ENCODE measurements around the gene ITPRIP. TPM values are rescaled to one million over a fixed set of nuclear protein-coding genes. Genes with fewer than 3 reads are reported as not detected.

ITPRIP gene
- total RNA-seq, 4 donors from 2014 or later = 22.6 to 58.2 (median 39.9) TPM

GRCh38 chr10:104314591-104315485 lies 23.4 kb downstream of the ITPRIP start:
- Histone ChIP-seq H3K4me1 (peaks cover 0 to 71% (median 43%) of the 10 kb centered on the region in 4 donors), H3K27ac (no peak overlapping the region), H3K27me3 (no peaks in the 10 kb centered on the region), H3K36me3 (peaks cover 0 to 50% (median 33%) of the 10 kb centered on the region in 3 donors), H3K9me3 (no peaks in the 10 kb centered on the region), H3K4me3 (no peak overlapping the region)
- DNase-seq (ENCODE audit: low spot score in 2 of 2) = peak in 1 of 2 donors; percentile 12
- 87 to 90% methylated on average over 29 to 34 of the region's 43 CpGs for WGBS, 2 donors
- TF ChIP-seq, protein P1, sequence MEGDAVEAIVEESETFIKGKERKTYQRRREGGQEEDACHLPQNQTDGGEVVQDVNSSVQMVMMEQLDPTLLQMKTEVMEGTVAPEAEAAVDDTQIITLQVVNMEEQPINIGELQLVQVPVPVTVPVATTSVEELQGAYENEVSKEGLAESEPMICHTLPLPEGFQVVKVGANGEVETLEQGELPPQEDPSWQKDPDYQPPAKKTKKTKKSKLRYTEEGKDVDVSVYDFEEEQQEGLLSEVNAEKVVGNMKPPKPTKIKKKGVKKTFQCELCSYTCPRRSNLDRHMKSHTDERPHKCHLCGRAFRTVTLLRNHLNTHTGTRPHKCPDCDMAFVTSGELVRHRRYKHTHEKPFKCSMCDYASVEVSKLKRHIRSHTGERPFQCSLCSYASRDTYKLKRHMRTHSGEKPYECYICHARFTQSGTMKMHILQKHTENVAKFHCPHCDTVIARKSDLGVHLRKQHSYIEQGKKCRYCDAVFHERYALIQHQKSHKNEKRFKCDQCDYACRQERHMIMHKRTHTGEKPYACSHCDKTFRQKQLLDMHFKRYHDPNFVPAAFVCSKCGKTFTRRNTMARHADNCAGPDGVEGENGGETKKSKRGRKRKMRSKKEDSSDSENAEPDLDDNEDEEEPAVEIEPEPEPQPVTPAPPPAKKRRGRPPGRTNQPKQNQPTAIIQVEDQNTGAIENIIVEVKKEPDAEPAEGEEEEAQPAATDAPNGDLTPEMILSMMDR (IDR thresholded peaks at IDR 0.05) = no peak
- TF ChIP-seq POLR2A (IDR thresholded peaks at IDR 0.05) = no peak
- no peak for TF ChIP-seq EP300 (IDR thresholded peaks at IDR 0.05)

- no peak overlapping the region for H3K4me3 ChIP-seq
- DNase-seq (ENCODE audit: low spot score in 2 of 2) = peak in 1 of 2 donors; percentile 6
- TF ChIP-seq, protein P1 (IDR thresholded peaks at IDR 0.05) = no peak
- no peak for TF ChIP-seq POLR2A (IDR thresholded peaks at IDR 0.05)
- no peak for TF ChIP-seq EP300 (IDR thresholded peaks at IDR 0.05)
- no peaks in the 10 kb centered on the region for H3K27me3 ChIP-seq
- peaks cover 0 to 50% (median 33%) of the 10 kb centered on the region in 3 donors for H3K36me3 ChIP-seq
- H3K9me3 ChIP-seq = no peaks in the 10 kb centered on the region
- H3K4me1 ChIP-seq = peaks cover 0 to 62% (median 26%) of the 10 kb centered on the region in 4 donors
- 81 to 90% methylated on average over 5 of the region's 5 CpGs for WGBS, 2 donors
- H3K27ac ChIP-seq = peak overlapping the region in 3 of 4 donors; percentile 21 to 82 (median 65)
These were observed 27.0 kb downstream of the ITPRIP start for GRCh38 chr10:104311184-104311720.

GRCh38 chr10:104309980-104310978 lies 28.0 kb downstream of the ITPRIP start:
- Histone ChIP-seq H3K9me3 (no peaks in the 10 kb centered on the region), H3K4me3 (no peak overlapping the region), H3K27me3 (no peaks in the 10 kb centered on the region), H3K36me3 (peaks cover 0 to 42% (median 26%) of the 10 kb centered on the region in 3 donors), H3K4me1 (peaks cover 0 to 70% (median 28%) of the 10 kb centered on the region in 4 donors), H3K27ac (peak overlapping the region; percentile 8 to 82 (median 43))
- TF ChIP-seq, protein P1 (IDR thresholded peaks at IDR 0.05) = no peak
- TF ChIP-seq EP300 (IDR thresholded peaks at IDR 0.05) (peak in 1 of 2 donors; percentile 74), POLR2A (IDR thresholded peaks at IDR 0.05) (no peak)
- 56 to 64% methylated on average over 14 to 15 of the region's 15 CpGs for WGBS, 2 donors
- DNase-seq (ENCODE audit: low spot score in 2 of 2) = peak; percentile 69 to 73

- no peaks in the 10 kb centered on the region for H3K27me3 ChIP-seq
- peaks cover 0 to 24% (median 10%) of the 10 kb centered on the region in 3 donors for H3K36me3 ChIP-seq
- no peaks in the 10 kb centered on the region for H3K9me3 ChIP-seq
- TF ChIP-seq EP300 (IDR thresholded peaks at IDR 0.05) = no peak
- TF ChIP-seq, protein P1 (IDR thresholded peaks at IDR 0.05) = no peak
- TF ChIP-seq POLR2A (IDR thresholded peaks at IDR 0.05) = no peak
- WGBS, 2 donors = 53 to 55% methylated on average over 4 of the region's 4 CpGs
- peaks cover 0 to 79% (median 32%) of the 10 kb centered on the region in 4 donors for H3K4me1 ChIP-seq
- peak in 1 of 2 donors; percentile 3 for DNase-seq (ENCODE audit: low spot score in 2 of 2)
- H3K4me3 ChIP-seq = no peak overlapping the region
- H3K27ac ChIP-seq = peak overlapping the region in 2 of 4 donors; percentile 64 to 69
These were observed 29.8 kb downstream of the ITPRIP start for GRCh38 chr10:104308439-104308903.

All from tibial nerve (tissue), 4 donors.